GM19035 (cell line): Measurements from ENCODE around the gene MTFMT.
"Not testable (repeated sequence)": the region's sequence is repeated elsewhere in the genome, so short reads cannot be mapped to it uniquely, and the experiment has no call there.

ENCODE experiments used
- ATAC-seq: cut with Tn5 transposase; IDR thresholded peaks from one replicate; pipeline ENCODE4 v1.9.1; 2021; ENCODE audit not compliant: unreplicated experiment

The MTFMT gene

DNA sequence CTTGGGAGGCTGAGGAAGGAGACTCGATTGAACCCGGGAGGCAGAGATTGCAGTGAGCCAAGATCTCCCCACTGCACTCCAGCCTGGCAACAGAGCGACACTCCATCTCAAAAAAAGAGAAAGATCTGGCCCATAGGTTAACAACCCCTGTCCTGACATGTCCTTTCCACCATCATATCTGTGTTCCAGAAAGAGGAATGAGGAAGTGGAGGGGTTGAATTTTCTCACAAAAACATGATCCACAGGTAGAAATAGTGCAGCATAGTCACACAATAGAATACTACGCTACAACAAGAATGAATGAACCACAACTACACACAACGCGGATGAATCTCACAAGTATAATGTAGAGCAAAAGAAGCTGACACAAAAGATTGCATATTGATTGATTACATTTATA lies 11.0 kb upstream of the MTFMT start:
- no peak for ATAC-seq

DNA sequence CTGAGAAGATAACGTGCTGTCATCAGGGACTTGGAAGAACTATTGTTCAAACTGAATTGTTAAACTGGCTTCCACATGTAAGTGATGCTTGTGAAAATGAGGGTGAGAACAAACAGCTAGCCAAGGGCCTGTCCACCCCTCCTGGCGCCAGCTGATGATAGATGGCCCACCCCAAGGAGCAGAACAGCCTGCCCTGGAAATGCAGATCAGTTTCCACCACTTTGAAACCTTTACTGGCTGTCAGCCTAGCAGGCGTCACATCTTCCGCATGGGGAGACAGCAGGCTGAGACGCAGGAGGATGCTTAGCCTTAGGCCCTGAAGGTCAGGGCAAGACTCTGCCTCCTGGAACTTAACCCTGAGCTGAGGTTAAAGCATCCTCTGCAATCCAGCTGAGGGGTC lies 9.4 kb upstream of the MTFMT start:
- ATAC-seq, result no peak

DNA sequence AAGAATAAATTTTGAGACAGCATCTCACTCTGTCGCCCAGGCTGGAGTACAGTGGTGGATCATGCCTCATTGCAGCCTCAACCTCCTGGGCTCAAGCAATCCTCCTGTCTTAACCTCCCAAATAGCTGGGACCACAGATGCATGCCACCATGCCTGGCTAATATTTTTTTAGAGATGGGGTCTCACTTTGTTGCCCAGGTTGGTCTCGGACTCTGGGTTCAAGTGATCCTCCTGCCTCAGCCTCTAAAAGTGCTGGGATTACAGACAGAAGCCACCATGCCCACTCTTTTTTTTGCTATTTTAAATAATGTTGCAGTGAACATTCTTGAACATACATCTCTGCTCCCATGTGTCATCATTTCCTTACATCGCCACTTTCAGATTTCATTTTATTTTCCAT lies 9.0 kb upstream of the MTFMT start:
- ATAC-seq, result no peak

DNA sequence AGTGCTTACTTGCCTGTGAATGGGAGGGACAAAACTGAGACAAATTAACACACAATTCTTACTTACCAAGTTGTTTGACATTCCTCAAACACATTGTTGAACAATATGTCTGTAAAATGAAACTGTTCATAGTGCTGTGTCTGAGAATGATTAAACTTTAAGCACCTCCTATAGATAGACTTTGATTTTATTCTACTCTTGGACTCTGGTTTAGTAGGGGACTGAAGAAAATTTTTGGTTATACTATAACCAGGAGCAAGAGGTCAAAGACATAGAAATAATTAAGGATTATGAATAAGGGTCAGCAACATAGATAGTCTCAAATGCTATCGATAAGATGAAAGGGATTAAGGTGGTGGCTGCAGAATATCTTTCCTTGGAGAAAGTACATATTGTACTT lies 7.9 kb upstream of the MTFMT start:
- ATAC-seq, result no peak

DNA sequence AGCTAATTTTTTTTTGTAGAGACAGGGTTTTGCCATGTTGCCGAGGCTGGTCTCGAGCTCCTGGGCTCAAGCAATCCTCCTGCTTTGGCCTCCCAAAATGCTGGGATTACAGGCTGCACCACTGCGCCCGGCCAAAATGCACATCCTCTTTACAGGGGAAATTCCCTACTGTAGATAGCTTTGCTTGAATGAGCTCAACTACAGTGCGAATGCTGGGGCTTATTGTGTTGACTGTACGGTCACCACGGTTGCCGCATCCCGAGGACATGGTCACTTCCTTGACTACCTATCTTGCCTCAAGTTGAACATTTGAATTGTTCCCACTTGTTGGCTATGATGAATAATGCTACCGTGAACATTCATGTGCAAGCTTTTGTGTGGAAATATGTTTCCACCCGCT lies 5.3 kb upstream of the MTFMT start:
- ATAC-seq, result no peak

DNA sequence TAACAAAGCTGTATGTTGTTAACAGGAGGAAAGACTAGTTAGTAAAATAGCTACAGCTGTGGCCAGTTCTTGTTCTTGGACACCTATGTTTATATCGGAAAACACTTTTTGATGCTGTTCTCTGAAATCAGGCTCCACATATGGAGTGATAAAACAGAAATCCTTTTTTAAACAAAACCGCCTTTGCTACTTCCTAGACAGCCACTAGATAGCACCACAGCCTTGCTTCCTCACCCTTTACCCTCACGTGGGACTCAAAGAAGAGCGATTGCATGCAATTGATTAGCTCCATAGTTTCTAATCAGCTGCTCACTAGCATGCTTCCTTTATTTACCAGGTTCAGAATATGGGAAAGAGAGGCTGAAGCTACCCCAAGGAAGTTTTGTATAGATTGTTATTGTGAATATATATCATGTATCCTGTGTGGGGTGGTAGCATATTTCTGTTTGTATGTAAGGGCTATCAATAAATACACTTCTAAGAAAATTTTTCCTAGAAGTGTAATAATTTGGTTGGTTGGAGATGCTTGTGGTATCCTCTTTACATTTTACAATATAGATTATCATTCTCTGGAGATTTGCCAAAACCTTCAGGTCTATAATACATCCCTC lies 4.3 kb upstream of the MTFMT start:
- no peak for ATAC-seq

DNA sequence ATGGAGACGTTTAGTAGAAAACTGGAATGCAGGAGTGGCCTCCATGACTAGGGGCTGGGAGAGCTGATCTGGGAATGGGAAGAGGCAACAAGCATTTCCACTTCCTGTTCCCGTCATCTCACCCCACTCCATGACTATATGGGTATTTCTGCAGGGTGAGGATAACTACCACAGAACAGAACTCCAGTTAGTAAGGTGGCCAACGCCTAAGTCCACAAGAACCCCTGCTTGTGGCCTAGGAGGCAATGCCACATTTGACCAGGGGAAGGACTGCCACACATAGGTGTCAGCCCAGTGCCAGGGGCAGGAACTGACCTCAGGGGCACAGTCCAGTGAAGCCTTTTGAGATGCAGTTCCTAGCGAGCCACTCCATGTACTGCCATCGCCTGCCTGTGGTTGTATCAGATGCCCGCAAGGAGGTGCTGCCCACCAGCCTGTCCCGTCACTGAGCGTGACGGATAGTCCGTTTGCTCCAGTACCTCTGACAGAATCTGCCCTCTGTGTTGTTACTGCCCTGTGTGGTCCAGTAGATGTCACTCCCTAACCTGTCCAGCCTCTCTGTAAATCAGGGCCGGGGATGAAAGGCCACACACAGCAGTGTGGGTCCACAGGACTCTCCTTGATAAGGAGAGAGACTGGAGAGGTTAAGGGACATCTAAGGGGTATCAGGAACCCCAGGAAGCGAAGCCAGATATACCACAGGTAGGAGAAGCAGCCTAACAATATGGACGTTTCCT lies 3.5 kb upstream of the MTFMT start:
- ATAC-seq, result no peak

DNA sequence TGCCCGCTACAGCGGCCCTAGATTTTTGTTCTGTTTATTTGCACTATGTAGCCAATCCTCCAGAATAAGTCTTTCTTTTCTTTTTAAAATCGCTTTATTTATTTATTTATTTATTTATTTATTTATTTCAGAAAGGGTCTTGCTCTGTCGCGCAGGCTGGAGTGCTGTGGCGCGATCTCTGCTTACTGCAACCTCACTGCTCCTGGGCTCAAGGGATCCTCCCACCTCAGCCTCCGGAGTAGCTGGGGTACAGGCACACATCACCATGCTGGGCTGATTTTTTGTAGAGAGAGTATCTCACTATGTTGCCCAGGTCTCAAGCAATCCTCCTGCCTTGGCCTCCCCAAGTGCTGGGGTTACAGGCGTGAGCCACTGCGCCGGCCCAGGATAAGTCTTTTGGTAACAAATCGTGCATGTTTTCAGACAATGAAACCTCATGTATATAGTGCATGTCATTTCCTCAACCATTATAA lies 333 bp upstream of the MTFMT start:
- no peak for ATAC-seq

DNA sequence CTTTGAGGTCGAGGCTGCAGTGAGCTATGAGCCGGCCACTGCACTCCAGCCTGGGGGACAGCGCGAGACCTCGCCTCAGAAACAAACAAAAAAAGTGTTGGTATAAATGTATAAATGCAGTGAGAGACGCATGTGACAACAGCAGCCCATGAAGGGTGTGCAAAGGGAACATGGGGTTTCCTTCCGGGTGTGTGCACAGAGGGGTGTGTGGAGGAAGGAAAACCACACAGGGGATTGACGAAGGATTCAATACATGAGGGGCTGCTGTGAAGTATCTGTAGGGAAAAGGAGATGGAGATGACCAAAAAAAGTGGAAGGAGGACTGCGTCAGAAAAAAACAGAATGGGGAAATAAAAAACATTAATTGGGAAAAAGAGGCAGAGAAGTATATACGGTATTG lies 1.1 kb downstream of the MTFMT start:
- ATAC-seq, result no peak

DNA sequence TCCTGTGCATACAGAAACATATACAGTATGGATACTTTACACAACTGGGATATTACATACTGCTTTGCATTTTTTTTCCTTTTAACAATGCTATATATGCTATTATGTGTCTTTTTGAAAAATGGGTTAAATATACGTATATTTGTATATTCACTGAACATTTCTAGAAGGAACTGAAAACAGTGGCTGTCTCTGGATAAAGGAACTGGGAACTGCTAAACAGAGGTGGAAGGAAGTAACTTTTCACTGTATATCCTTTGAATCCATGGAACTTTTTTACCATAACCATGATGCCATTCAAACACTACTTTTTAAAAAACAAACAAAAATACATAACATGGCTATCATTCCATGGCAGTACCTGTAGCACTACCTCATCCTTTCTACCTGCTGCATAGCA lies 1.8 kb downstream of the MTFMT start:
- no peak for ATAC-seq

DNA sequence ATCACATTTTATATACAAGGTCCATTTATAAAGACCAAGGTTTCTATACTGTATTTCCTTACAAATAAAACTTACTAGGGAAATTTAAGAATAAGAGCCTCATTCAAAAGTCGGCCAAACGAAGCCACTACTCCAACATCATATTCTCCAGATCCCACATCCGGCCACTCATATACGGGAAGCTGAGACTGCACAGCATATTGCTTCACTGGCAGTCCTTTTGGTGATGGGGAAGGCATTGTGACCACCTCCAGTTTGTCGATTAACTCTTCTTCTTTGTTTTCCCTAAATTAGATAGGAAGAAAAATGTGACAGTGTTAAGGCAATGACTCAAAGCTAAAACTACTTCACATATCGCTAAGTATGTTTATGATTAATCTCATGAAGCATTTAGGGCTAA lies 2.7 kb downstream of the MTFMT start:
- no peak for ATAC-seq

DNA sequence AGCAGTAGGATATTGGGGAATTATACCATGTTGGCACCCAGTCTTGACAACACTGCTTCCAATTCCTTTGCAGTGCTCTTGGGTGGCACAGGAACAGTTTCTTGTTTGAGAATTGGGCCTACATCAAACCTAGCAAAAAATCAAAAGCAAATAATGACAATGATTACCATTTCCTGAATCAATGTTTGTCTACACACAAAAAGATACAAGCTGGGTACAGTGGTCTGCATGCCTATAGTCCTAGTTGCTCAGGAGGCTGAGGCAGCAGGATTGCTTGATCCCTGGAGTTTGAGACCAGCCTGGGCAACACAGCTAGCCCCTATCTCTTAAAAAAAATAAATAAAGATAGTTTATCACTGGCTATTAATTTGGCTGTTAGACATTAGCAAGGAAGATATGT lies 8.0 kb downstream of the MTFMT start:
- ATAC-seq, result no peak

DNA sequence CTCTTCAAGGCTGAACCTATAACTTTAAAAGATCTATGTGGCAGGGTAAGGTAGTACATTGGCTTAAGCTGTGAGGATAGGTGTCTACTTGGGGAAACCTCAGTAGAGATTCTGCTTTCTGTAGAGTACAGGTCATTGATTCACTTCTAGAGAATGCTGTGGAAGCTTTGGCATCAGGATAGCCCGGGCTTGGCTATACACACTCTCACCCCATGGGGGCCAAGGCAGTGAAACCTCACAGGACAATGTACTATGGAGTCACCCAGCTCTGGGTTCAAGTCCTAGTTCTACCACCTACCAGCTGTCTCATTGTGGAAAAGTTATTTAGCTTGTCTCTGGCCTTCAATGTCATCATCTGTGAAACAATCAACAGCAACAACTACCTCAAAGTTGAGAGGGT lies 9.0 kb downstream of the MTFMT start:
- no peak for ATAC-seq

DNA sequence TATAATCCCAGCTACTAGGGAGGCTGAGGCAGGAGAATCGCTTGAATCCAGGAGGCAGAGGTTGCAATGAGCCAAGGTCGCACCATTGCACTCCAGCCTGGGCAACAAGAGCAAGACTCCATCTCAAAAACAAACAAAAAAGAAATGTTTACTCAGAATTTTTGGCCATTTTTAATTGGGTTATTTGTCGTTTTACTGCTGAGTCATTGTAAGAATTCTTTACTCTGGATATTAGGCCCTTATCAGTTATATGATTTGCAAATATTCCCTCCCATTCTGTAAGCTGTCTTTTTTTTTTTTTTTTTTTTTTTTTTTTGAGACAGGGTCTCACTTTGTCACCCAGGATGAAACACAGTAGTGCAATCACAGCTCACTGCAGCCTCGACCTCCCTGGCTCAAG lies 18.2 kb downstream of the MTFMT start:
- ATAC-seq, result not testable (repeated sequence)

DNA sequence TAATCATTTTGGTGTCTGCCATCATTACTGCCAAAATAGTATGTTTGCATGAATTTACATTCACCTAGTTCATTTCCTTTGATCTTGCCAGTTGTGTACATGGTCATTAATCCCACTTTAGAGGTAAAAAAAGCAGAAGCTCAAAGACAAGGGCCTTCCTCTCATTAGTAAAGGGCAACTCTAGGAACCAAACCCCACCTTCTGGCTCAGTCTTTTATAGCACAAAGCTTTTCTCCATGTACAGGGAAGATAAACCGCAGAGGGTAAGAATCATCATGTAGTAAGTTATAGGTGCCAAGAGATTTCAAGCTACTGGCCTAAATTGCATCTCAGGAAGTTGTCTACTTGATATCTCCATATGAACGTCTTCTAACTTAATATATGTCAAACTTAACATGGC lies 20.5 kb downstream of the MTFMT start:
- ATAC-seq, result no peak

DNA sequence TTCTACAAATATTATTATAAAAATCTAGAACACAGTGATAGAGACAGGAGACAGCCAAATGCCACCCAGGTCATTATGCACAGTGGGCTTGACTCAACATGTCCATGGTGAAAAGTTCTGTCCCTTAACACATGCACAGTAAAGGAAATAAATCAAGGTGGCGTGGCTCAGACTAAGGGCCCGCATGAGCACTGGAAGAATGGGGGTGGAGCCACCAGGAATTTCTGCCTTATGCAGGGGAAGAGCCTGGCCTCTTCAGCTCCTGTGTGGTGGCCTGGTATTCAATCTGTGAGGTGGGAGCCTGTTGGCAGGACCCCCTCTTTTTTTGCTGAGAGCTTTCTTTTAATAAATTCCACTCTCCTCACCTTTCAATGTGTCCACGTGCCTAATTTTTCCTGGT lies 22.6 kb downstream of the MTFMT start:
- no peak for ATAC-seq

DNA sequence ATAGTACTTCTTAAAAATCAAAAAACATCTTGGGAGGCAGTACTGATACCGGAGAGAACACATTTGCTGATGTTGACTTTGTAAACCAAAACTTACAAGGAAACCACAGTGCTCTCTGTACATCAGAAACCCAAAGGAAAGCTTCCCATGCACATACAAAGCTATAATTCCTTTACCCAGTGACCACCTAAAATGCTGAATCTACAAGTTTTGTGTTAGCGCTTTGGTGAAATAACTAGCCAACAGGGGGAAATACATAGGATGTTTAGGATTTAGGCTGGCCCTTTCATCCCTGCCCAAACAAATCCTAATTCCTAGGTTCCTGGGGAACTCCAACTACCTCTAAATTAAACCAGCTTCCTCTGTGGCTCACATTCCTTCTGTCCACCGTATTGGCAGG lies 24.4 kb downstream of the MTFMT start:
- ATAC-seq, result no peak

DNA sequence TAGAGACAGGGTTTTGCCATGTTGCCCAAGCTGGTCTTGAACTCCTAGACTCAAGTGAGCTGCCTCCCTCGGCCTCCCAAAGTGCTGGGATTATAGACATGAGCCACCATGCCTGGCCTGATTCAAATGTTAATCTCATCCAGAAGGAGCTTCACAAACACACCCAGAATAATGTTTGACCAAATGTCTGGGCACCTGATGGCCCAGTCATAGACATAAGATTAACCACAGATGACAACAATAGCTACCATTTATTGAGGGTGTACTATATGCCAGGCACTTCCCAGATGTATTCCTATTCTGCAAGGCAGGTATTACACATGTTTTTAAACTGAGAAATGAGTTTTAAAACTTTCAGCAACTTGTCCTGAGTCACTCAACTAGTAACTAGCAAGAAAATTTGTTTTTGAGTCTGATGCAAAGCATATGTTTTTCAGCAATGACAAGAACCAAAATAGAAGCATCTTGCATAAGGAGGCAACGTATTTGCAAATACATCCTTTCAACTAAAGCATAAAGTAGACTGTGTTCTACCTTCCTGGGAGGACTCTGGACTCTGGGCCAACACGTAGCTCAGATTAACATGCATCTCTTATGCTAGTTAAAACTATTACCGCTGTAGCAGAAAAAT lies 31.6 kb downstream of the MTFMT start:
- no peak for ATAC-seq

DNA sequence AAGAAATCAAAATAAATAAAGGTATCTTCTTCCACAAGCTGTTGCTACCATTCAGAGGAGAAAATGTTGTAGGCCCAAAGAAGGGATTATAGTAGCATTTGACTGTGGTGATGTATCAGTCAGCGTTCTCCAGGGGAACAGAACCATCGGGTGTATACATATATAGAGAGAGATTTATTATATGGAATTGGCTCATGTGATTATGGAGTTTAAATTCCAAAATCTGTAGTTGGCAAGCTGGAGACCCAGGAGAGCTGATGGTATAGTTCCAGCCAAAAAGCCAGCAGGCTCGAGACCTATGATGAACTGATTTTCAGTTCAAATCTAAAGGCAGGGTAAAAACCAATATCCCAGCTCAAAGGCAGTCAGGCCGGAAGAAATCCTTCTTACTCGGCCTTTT lies 32.4 kb downstream of the MTFMT start:
- no peak for ATAC-seq

DNA sequence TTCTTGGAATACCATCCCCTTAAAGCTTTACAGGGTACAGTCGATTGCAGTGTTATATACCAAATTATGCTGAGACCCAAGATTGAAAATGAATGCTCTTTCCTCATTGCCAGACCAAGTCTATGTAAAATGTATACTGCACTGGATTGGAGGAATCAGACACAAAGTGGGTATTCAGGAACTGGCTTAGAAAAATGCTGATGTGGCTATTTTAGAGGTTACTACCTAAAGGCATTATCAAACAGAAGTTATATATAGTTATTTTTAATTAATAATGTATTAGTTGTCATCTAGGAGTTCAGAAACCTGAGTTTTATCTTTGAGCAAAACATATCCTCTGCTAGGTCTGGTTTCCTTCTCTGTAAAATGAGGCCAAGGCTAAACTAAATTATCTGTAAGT lies 36.1 kb downstream of the MTFMT start:
- no peak for ATAC-seq

DNA sequence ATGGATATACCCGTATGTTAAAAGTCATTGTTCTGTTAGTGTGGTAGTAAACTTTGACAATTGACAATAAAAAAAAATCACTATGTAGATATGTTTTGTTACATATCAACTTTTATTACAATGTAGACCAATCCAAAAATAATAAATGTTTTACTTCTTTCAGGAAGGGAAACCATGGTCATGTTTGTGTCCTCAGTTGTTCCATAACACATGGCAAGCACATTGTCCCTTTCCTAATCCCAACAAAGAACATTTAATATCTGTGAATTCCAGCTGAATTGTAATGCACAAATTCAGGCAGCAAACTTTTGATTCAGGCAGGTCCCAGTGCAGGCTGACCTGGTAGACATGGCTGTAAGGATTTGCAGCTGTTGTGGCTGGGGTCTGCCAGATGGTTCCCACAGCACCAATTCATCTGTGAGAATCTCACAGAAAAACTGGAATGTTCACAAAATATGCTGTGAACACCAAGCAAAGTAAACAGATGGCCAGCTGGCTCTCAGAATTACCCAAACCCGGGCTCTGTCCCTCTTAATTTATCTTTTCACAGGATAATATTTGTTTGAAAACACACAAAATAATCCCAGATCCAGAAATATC lies 37.8 kb downstream of the MTFMT start:
- no peak for ATAC-seq

DNA sequence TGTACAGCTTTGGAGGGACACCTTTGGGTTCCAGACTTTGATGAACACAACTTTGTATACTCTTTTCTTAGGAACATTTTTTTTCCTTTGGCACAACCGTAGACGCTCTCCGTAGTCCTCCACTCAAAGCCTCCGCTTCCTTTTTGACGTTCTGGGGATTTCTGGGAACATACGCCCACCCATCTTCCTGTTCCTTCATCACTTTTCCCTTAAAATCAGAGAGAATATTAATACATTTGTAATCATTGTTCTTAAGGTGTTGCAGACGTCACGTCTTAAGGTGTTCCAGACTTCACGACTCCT lies 39.3 kb downstream of the MTFMT start:
- no peak for ATAC-seq
